C4-2B (cell line): Measurements from ENCODE around the gene KRTAP12-4.
"Not testable (repeated sequence)": the region's sequence is repeated elsewhere in the genome, so short reads cannot be mapped to it uniquely, and the experiment has no call there.

Source experiments
- H3K27ac ChIP-seq: fragments of 450-650 bp; 2 replicates; pipeline ENCODE4 v1.5.1; 2017
- CTCF ChIP-seq: fragments of 450-650 bp; conservative IDR thresholded peaks from 2 replicates; pipeline ENCODE4 v1.5.1; 2017; ENCODE audit warnings: mild to moderate bottlenecking
- ZFX ChIP-seq: fragments of 450-650 bp; IDR thresholded peaks from 2 replicates; pipeline ENCODE4 v1.6.1; 2017

Gene KRTAP12-4

GRCh38 chr21:44694776-44695175, 40.3 kb upstream of the KRTAP12-4 start:
- no peak overlapping the region for H3K27ac ChIP-seq
- TF ChIP-seq CTCF, result no peak
- TF ChIP-seq ZFX, result no peak

DNA sequence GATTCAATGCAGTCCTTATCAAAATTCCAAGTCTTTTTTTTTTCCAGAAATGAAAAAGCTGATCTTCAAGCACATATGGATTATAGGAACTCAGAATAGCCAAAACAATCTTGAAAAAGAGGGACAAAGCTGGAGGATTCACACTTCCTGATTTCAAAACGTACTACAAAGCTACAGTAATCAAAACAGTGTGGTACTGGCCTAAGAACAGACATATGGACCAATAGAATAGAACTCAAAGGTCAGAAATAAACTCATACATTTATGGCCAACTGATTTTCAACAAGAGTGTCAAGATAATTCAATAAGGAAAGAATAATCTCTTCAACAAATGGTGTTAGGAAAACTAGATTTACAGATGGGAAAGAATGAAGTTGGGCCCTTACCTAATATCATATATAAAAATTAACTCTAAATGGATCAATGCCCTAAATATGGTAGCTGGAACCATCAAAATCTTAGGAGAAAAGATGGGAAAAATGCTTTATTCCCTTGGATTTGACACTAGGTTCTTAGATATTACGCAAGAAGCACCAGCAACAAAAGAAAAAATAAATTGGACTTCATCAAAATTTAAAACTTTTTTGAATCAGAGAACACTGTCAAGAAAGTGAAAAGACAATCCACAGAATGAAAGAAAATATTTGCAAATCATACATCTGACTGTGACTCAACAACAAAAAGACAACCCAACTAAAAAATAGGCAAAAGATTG, 38.5 kb upstream of the KRTAP12-4 start:
- no peak overlapping the region for H3K27ac ChIP-seq
- TF ChIP-seq ZFX, result no peak
- no peak for TF ChIP-seq CTCF

GRCh38 chr21:44691686-44692085, 37.2 kb upstream of the KRTAP12-4 start:
- TF ChIP-seq ZFX (no peak), CTCF (no peak)
- H3K27ac ChIP-seq, result no peak overlapping the region

GRCh38 chr21:44689740-44690139, 35.3 kb upstream of the KRTAP12-4 start:
- not testable (repeated sequence) for H3K27ac ChIP-seq

DNA sequence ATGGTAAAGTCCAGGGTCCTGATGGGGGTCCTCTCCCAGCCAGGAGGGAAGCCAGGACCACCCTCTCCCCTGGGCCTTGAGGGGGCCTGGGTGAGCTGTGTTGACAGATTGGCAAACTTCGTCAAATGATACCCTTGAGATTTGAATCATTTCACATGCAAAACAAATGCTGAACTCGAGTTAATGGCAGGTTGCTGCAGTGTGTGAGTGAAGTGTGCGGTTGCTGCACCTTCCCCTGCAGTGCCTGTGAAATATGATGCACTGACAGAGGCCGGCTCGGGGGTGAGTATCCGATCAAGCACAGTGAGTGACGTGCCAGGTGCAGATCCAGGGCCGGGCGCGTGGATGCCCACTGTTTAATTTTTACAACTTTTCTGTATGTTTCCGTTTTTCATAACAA, 33.2 kb upstream of the KRTAP12-4 start:
- no peak for TF ChIP-seq ZFX
- no peak for TF ChIP-seq CTCF
- H3K27ac ChIP-seq, result no peak overlapping the region

- H3K27ac ChIP-seq, result no peak overlapping the region
- TF ChIP-seq ZFX, result no peak
- no peak for TF ChIP-seq CTCF
These were observed 32.5 kb upstream of the KRTAP12-4 start for GRCh38 chr21:44686843-44687561.

DNA sequence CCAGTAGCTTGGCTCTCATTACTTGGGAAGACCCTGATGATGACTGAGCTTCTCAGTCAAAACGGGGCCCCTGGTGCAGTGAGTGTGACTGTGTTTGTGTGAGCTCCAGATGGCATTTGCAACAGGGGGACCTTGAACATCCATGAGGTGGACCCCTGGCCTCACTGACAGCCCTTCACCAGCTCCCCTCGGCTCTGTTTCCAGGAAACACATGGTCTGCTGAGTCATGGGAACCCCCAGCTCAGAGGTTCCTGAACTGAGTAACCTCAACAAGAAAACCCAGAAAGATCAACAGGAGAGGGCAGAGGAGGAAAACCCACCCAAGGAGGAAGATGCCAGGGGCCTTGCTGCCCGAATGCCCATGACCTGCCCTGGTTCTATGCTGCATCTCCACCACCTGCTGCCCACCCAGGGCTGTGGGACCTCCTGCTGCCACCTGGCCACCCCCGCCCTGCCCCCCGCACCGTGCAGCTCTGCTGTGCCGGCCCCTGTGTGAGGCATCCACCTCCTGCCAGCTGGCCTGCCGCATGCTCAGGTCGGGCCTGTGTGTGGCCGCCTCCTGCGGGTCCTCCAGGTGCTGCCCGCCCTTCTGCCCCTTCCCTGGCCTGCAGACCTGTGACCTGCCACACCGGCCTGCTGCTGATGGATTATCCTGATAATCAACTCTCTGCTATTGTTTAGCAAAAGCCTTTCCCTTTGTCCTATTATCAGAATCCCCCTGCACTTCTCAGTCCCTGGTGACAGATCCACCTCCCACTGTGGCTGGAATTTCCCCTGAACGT, 31.7 kb upstream of the KRTAP12-4 start:
- TF ChIP-seq CTCF (no peak), ZFX (no peak)
- no peak overlapping the region for H3K27ac ChIP-seq

DNA sequence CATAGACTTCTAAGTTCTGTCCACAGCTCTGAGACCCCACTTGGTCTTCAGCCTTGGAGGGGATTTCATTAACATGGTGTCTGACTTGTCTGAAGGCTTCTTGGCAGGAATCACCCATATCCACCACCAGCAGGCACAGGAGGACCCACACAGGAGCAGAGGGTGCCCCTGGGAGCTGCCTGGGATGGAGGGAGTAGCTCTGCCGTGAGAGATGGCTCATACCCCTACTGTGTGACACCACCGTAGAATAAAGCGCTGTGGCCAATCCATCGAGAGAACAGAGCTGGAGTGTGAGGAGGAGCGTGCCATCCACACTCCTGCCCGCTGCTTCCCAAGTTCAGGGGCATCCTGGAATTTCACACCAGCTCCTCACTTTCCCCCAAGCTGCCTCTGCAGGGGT, 30.6 kb upstream of the KRTAP12-4 start:
- H3K27ac ChIP-seq, result not testable (repeated sequence)
